GM19463 (cell line): ENCODE data around the gene ITPRID1.

Source experiments
- ATAC-seq: cut with Tn5 transposase; IDR thresholded peaks from one replicate; pipeline ENCODE4 v1.9.1; 2021; ENCODE audit warnings: mild to moderate bottlenecking, moderate library complexity; ENCODE audit not compliant: unreplicated experiment

Gene ITPRID1

DNA sequence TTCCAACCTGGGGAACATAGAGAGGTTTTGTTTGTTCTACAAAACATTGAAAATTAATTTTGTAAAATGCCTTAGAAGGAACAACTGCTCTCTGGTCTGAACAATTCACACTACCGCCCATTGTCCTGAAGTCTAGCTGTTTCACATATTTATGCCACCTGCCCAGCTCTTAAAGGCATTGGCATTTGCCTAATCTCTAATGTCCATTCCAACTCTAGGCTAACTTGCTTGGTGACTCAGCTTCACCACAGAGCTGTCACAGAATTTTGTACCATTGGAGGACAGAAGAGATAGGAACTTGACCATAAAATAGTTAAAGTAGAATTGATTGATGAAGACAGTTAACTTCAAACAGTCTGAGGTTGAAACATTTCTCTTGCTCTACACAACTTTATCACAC is 119.6 kb downstream of the ITPRID1 start:
- ATAC-seq = no peak

DNA sequence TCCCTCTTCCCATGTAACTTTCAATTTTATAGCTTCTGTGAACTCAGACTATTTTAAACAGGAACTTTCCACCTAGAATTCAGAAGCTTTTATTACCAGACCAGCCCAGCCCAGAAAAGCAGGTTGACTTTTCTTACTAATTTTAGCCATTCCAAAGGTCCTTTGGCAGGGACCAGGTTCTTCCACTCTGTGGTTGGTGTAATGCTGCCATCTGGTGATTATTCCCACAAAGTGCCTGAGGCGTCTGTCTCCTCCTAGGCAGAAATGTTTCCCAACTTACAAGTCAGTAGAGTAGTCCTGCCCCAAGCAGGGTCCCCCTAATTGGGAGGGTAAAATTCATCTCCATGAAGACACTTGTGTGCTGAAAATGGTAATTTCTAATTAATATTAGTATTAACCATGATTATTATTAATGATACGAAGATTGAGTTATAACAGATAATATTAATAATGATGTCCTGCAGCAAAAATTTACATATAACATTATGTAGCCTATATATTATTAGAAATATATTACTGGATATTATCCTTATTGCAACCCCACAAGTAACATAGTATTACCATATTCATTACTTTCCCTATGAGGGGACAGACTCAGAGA is 120.1 kb downstream of the ITPRID1 start:
- no peak for ATAC-seq

DNA sequence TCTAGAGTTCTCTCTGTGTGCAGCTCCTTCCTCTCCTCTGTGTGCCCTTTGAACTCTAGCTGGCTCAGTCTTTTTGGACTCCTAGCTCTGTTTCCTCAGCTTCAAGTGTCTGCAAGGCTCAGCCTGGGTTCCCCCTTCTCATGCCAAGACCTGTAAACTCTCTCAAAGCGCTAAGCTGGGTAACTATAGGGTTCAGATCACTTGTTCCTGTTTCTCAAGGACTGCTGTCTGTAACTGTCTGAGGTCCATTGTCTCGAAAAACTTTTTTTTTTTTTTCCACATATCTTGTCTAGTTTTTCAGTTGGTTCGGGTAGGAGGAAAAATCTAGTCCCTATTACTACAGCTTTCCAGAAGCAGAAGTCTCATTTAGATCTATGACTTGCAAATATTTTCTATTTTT is 126.5 kb downstream of the ITPRID1 start:
- no peak for ATAC-seq

DNA sequence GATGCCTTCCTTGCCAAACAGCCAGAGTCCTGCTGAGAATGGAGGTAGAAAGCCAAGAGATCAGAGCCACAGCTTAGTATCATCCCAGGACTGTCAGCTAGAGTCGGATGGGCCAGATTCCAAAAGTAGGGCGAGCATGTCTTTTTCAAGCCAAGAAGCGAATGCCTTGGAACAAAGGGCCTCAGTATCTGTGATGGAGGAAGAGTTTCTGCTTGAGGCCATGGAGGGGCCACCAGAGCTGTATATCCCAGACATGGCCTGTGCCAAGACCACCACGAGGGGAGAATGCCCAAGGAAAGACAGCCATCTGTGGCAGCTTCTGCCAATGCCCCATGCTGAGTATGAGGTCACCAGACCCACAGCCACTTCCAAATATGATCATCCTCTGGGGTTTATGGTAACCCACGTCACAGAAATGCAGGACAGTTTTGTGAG is 128.8 kb downstream of the ITPRID1 start:
- ATAC-seq = no peak

DNA sequence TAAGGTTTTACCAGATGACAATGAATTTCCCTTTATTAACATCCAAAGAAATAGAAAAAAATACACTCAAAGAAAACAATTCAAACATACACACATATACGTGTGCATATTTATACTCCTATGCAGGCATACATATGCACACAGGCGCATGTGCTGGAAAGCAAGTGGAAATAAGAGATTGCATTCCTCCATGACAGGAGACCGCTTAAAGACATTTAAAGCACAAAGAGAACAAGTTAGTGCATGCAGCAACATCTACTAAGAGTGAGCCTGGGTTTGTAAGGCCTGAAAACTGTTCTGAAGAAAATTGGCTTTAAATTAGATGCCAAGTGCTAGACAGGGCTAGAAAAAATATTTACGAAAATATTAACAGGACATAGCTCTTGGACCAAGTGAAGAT is 133.1 kb downstream of the ITPRID1 start:
- no peak for ATAC-seq

DNA sequence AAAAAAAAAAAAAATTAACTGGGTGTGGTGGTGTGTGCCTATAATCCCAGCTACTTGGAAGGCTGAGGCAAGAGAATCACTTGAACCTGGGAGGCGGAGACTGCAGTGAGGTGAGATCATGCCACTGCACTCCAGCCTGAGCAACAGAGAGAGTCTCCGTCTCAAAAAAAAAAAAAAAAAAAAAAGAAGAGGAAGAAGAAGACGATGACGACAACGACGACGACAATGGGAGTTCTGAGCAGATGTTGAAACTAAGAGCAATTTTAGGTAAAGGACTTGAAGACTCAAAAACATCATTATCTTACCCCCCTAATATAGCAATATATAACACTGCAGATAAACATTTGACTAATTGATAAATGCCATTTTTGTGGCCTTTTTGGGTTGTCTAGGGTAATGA is 133.6 kb downstream of the ITPRID1 start:
- ATAC-seq = no peak

DNA sequence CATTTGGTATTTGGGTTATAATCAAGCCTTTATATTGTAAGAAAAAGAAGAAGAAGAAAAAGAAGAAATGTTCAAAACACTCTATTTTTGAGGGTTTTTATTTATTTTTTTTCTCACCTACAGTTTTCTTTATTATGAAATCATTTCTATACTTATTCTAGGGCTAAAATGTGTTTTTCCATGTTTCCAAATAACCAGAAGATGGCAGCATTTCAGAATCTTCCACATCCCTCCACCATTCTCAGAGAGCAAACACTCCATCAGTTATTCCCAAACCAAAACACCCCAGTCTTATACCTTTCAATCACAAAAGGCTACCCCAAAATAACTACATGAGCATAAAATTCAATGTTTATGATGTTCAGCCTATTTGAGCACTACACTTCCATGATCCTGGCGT is 134.4 kb downstream of the ITPRID1 start:
- no peak for ATAC-seq

DNA sequence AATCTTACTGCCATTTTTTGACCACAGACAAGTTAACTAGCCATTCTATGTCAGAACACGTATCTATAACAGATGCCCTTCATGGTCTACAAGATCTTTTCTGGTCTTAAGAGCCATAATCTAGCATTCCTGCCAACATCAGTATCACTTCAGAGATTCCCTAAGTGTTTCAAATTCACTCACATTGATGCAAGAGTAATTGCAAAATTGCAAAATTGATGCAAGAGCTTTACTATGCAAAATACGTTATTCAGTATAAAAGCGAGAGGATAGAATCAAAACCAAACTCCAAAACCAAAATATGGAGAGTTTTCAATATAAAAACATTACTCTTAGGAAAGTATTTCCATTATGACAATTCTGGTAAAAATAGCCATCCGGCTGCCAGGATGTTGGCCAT is 135.0 kb downstream of the ITPRID1 start:
- ATAC-seq = no peak

DNA sequence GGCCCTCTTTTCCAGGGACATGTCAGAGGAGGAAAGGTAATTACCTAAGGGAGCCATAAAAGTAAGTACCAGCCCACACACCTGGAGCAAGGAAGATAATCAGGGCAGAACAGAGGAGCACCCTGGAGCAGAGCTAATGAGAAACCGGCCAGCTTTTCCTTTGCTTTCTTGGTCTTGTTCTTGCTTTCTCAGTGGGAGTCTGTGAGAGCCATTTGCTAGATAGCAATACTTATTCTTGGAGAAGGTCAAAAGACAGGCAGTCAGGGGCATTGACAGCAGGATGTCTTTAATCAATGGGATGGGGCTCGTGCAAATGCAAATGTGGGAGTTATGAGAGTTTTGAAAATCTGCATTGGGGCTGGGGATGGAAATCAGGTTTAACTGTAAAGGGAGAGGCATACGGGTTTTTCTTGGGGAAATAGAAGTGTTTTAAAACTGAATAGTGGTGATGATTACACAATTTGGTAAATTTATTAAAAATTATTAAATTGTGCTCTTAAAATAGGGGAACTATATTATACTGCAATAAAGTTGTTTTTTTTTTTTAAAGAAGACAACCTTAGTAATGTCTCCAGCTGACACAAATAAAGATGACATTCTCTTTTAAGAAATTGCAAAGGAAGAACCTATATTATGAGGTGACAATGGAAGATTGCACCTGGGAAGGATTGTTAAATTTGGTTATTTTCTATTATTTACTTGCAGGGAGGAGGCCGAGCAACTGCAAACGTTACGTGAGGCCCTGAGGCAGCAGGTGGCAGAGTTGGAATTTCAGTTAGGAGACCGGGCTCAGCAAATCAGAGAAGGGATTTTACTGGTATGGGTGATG is 137.6 kb downstream of the ITPRID1 start:
- no peak for ATAC-seq

DNA sequence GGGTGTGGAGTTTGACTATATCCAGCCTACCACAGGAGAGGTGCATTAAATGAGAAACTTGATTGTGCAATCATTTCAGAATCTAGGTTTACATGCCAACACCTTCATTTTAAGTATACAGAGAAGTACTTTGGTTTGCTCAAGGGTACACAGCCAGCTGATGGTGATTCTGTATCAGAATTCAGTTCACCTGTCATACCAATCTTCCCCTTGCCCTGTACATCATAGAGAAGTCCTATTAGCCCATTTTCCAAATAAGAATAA is 138.1 kb downstream of the ITPRID1 start:
- ATAC-seq = no peak

DNA sequence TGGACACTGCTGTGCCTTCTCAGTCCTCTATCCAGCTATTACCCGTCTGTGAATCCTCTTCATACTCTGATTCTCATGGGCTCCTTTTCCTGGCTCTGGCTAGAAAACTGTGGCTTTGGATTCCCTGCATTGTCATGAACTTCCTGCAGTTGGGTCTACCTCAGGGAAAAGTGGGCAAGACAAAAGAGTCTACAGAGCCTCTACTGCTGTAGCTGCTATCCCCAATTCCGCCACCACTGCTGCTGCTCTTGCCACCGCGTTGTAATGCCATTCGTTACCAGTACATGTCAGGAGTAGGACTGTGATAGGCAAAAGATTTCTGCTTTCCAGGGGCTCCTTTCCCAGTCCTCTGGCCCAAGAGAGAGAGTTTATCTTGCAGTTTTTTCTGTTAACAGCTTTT is 149.2 kb downstream of the ITPRID1 start:
- ATAC-seq = no peak

DNA sequence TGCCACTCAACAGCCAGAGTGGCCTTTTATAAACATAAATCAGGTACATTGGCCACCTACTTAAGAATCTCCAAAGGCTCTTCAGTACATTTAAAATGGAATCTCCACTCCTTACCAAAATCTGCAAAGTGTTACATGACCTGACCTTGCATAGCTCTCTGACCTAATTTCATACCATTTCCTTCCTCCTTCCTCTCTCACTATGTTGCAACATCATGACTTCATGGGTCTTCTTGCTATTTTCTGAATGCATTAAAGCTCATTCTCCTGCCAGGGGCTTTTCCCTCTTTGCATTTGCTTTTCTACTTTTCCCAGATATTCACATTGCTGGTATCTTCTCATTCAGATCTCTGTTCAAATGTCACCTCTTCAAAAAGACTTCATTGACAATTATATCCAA is 151.0 kb downstream of the ITPRID1 start:
- no peak for ATAC-seq

DNA sequence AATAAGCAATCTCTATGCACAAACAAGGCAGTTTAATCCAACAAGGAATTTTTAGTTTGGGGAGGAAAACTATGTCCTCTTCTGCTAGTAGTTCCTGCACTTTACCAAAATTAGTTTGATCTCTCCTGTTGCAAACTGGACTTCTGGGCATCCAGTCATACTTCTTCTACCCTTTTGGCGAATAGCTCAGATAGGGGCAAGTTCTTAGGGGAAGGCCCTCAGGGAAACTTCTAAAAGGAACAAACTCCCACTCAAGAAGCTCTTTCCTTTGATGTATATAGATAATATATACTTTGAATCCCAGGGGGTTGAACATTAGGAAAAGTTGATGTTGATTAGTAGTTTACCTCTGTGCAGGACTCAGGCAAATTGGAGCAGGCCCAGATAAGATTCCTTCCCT is 151.7 kb downstream of the ITPRID1 start:
- no peak for ATAC-seq

DNA sequence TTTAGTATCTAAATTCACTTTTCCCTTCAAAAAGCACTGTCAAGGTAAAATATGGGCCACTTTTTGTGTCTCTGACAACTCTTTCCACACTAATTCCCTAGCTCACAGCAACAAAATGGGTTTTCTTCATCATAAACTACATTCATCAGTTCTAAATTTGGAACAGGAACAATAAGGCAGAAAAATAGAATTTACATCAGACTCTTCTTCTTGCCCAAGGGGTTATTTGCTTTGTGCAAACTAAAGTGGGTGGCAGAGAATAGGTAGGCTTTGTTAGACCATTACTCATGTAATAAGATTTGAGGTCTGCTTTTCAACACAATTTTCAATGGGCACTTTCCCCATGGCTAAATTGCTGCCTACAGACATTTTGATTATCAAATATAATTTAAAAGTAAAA is 155.6 kb downstream of the ITPRID1 start:
- no peak for ATAC-seq

DNA sequence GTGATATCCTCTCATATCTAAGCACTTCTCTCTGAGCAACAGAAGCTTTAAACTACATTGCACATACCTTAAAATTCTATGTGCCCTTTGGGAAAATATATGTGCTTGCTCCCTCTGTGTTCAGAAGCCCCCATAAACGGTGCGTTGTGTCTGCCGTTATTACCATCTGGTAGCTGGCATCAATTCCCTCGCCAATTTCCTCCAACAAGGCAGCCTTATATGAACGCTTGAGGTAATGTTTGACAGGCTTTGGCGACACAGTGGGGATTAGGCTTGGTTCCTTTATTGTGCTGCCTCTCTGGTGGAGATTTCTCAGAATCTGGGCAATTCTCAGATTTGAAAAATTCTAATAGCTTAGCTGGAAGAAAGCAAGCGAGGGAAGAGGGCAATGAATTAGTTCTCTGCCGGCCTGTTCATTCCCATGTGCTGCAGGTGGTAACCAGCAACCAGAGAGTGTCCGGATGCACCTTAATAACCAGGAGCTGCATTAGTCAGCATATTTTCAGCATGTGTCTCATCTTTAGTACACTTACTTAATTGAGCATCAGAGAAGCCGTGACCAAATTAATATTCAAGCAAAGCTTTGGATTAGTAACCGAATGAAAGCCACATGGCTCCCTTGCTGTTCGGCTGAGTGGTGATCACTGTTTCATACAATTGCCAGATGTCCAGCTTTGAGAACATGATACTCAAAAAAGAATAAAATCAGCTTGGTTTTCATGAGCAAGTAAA is 165.8 kb downstream of the ITPRID1 start:
- ATAC-seq = no peak

DNA sequence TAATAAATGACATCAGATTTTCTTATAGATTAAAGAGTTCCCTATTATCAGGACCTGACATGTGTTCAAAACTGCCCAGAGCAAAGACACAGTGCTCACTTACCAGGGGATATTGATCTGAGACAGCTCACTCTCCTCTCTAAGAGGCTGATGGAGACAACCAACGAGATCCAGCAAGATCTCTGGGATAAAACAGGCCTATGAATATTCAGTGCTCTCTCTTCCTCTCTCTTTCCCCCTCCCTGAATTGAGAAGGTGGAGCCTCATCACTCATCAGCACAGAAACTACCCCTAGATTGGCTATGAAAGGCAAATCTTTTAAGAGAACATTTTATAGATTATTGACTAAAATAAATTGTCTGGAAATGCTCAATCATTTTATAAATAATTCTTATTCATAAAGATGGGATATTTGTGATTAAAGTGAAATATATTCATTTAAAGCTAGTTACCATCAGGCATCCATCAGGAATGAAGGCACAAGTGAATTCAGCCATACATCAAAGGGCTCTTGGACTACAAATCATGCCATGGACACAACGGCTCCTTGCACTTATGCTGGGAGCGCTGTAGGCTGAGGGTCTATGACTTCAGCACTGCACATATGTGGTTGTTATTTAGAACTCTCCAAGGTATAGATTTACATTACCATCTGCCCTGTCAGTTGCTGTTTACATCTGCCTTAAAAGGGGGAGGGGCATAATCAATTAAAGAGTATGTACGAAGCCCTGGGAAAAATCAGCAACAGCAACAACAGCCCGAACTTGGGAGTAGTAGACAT is 169.7 kb downstream of the ITPRID1 start:
- ATAC-seq = no peak

DNA sequence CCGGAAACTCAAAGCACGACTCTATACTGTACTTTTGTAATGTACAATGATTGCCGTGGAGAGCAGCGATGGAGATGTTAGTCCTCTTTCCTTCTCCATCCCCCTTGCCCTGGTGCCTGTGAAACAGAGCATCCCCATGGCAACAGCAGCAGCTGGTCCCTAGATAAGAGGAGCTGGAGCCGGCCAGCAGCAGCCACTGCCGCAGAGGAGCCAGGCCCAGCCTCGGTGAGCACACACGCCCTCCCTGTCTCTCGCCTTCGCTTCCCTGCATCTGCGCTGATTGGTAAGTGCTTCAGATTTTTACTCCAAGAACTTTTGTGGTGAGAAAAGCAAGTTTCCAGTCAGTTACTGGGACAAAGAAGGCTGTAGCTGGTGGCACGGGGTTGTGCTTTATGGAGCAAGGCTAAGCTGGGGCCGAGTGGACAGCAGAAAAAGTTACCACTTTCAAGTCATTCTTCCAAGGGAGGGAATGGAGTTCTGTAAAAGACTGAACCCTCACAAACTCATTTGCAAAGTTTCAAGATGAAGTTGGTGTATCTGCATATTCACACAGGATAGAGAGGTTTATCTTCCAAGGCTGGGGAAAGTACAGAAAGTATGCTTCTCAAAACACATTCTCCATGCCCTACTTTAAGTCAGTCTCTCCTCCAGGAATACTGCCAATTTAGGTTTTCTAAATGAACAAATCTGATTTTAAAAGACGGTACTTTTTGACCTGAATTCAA is 173.3 kb downstream of the ITPRID1 start, which contains the start of gene PPP1R17:
Gene PPP1R17, plus strand, starts transcription at position 192 of the 725 bp plus-strand sequence. CDS start 5,227 bp downstream, outside the sequence.
- ATAC-seq = no peak

DNA sequence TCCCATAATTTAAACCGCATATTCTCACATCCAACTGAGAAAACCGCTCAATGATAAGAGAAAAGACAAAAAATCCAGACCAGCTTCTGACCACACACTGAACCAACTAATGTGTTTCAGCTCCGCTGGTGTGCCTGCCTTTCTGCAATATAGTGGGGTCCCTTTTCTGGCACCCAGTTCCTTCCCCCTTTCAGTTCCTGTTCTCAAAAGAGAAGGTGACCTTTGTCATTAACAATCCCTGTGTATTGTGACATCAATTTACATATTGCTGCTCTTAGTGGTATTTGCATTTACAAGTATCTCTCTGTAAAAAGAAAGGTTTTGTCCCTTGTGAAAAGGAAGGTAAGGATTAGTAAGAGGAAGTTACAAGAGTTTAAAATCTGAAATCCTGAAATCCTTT is 174.5 kb downstream of the ITPRID1 start:
- peak; percentile 94 for ATAC-seq

DNA sequence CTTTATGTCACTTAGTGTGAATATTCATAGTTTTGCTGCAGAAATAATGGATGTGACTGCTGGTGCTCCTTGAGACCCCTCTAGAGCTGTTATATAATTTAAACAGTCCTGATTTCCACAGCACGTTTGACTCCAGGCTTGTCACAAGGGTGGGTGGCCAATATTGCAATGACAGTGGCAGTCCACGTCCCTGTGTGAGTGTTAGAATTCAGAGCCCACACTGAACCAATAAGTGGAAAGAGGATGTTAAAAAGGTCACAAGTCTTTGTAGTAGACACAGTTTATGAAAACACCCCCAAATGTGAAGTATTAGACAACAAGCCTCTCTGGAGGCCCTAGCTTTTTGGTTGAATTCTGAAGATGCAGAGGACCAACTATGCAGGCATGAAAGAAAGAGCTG is 175.1 kb downstream of the ITPRID1 start:
- ATAC-seq = no peak

DNA sequence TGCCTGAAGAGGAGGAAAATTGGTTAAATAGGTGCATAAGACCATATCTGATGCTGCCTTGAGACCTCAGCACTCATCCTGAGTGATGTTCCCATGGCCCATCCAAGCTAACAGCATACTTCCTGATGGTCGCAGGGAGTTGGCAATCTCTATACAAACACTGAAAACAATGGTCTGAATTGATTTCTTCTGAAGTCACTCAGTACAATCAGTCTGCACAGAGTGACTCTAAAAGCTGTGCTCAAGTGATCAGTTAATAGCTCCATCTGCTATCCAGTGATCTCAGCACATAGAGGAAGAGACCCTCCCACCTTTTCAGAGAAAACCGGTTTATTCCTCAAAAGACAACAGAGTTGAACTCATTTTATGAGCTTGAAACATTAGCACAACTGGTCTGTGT is 177.0 kb downstream of the ITPRID1 start:
- ATAC-seq = no peak

DNA sequence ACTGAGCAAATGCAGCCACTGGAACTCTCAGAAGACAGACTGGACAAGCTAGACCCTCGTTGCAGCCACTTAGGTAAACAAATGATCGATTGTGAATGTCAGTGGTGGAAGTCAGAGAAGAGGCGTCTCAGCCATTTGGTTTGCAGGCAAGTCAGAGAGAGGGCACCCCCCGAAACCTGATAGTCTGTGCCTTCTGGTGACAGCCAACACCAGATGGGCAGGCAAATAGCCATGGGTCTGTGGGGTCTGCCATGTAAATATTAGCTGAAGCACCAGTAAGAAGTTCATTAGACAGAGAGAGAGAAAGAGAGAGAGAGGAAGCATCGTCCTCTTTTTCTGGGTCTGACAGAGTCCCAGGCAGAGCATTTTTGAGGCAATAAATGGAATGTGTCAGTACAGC is 178.6 kb downstream of the ITPRID1 start:
- ATAC-seq = no peak
